Esophagus muscularis mucosa (tissue), 4 donors: Measurements from ENCODE around the gene SPATA9.

ENCODE experiments used
- CTCF ChIP-seq, 3 experiments: fragments of 200-600 bp in 2 of 3; fragments of 450-650 bp in 1 of 3; sonication (generic) in 2 of 3; IDR thresholded peaks; one replicate each; pipeline ENCODE4 v1.5.1; 2017 to 2019; ENCODE audit warnings: antibody characterized with exemption in 3 of 3, mild to moderate bottlenecking in 2 of 3, moderate library complexity in 1 of 3
- EP300 ChIP-seq: sonication (generic); formaldehyde crosslinking; IDR thresholded peaks from one replicate; pipeline ENCODE4 v1.6.1; 2017; ENCODE audit warnings: antibody characterized with exemption
- POLR2A ChIP-seq: fragments of 450-650 bp; IDR thresholded peaks from one replicate; pipeline ENCODE4 v1.6.1; 2017; ENCODE audit warnings: antibody characterized with exemption, moderate library complexity, mild to moderate bottlenecking, low read depth
- POLR2AphosphoS5 ChIP-seq, 2 donors: sonication (generic); formaldehyde crosslinking; IDR thresholded peaks; one replicate each; pipeline ENCODE4 v1.6.1; 2017; ENCODE audit warnings: antibody characterized with exemption in 2 of 2

DNA sequence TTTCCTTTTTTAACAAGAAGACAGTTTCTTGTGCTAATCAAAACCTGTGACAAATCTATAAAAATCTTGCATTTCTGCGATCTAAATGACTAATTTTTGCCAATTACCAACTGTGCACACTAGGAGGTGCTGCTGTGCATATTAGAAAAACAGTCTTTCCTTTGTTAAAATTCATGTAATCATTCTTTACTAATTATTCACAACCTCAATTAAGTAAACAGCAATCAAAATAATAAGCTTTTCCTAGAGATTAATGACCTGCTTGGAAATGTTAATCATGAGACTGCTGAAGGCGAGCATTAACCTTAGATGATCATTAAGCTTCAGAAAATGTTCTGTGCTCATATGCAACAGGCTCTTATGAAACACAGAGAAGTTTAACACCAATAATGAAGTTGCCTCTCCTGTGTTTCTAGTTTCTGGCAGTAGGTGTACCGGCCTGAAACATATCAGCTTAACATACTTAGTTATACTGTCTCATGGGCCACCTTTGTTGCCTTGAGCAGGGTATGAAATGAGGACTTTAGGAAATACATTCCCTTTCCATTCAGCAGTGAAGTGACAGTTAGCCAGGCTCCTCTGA lies 18.5 kb downstream of the SPATA9 start:
- TF ChIP-seq EP300 (no peak), CTCF (IDR thresholded peaks at IDR 0.05) (peak; percentile 78 to 87 (median 79)), POLR2AphosphoS5 (IDR thresholded peaks at IDR 0.05) (peak in 1 of 2 donors; percentile 14), POLR2A (no peak)
